ENCODE measurements around the gene RBMS3.
A peak's percentile ranks its signal among the peaks of the same experiment; 100 is the strongest.
"Not testable (repeated sequence)": the region's sequence is repeated elsewhere in the genome, so short reads cannot be mapped to it uniquely, and the experiment has no call there.

Gene RBMS3

GRCh38 chr3:30020380-30020779, 739.5 kb downstream of the RBMS3 start:
- no peak for DNase-seq (ENCODE audit: low spot score)

DNA sequence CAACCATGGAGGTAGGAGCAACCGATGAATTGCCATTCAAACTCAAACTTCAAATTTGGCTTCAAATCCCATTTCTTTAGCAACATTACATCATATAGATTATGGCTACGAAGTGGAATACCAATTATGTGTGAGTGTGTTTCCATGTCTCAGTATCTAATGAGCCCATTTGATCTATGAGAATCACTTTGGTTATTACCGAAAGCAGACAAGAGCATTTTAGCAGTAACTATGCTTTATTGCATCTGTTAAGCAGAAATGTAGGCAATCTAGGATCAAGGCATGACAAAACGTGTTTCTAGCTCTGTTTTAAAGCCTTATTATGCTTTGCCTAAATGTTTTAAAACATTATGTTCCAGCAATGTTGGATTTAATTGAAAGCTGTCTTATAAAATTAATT, 743.6 kb downstream of the RBMS3 start:
- no peak for DNase-seq (ENCODE audit: low spot score)

GRCh38 chr3:30026851-30027250, 746.0 kb downstream of the RBMS3 start:
- DNase-seq (ENCODE audit: low spot score) = no peak

DNA sequence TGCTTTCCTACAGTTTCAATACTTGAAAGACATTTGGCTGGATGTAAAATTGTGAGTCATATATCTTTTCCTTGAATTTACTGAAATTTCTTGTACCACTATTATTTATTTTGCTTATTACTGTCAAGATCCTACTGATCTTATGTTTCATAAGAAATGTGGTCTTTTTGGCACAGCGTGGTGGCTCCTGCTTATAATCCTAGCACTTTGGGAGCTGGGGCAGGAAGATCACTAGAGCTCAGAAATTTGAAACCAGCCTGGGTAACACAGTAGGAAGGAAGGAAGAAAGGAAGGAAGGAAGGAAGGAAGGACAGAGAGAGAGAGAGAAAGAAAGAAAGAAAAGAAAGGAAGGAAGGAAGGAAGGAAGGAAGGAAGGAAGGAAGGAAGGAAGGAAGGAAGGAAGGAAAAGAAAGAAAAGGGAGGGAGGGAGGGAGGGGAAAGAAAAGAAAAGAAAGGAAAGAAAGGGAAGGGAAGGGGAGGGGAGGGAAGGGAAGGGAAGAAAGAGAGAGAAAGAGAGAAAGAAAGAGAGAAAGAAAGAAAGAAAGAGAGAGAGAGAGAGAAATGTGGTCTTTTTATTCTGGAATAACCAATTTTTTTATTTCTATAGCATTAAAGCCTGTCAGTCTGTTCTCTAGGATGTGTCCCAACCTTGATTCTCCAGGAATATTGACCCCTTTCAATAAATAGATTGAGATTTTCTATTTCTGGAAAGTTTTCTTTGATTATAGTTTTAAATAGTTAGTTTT, 753.5 kb downstream of the RBMS3 start:
- DNase-seq (ENCODE audit: low spot score) = no peak

DNA sequence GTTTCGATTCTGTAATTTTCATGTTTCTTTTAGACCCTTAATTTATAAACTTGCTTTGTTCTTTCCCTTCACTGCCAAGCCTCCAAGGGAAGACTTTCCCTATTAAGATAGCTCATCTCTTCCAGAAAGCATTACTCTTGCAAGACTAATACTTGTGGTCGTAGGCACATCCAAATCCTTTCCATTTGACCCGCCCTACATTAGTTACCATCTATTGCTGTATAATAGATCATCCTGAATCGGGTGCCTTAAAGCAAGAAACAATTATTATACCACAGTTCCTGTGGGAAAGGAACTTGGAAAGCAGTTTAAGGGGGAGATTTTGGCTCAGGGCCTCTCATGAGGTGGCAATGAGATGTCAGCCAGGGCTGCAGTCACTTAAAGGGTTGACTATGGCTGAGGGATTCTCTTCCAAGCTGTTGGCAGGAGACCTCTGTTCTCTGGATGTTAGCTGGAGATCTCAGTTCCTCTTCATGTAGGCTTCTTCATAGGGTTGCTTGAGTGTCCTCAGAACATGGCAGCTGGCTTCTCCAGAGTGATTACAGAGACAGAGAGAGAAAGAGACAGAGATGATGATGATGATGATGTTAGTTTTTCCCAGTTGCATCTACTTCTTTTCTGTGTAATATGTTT, 755.2 kb downstream of the RBMS3 start:
- DNase-seq (ENCODE audit: low spot score) = no peak

DNA sequence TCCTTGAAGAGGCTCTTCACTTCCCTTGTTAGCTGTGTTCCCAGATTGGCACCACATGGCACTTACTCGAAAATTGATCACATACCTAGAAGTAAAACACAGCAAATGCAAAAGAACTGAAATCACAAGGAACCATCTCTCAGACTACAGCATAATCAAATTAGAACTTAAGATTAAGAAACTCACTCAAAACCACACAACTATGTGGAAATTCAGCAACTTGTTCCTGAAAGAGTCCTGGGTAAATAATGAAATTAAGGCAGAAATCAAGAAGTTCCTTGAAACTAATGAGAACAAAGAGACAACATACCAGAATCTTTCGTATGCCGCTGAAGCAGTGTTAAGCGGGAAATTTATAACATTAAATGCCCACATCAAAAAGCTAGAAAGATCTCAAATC, 759.3 kb downstream of the RBMS3 start:
- DNase-seq (ENCODE audit: low spot score) = no peak

- DNase-seq (ENCODE audit: low spot score) = not testable (repeated sequence)
These were observed 760.6 kb downstream of the RBMS3 start for GRCh38 chr3:30041481-30041880.

- DNase-seq (ENCODE audit: low spot score) = peak; percentile 34
These were observed 761.5 kb downstream of the RBMS3 start for GRCh38 chr3:30042274-30042859.

DNA sequence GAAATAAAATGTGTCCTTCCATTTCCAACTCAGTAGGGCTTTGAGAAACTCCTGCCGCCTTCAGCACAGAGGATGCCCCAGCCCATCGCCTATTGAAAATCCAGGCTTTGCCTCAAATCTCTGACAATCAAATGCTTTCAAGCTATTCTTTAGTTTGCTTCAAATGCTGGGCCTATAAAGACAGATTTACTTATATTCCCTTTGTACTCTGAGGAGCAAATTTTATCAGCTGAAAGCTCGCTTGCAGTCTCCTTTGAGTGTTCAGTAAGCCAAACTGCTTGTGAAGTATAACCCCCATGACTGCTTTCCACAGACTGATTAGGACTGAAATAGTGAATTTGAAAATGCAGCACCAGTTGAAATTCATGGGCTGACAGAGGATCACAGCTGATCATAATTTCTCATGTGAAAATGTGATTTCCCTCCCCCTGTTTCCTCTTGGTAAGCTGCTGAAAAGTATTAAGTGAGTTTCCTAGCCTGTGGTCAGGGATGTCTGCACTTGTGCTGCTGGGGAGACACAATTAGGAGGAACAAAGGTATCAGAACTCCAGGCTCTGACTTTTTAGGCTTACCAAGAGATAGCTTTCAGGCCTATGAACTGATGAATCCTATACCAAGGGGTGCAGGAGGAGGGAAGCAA, 762.2 kb downstream of the RBMS3 start:
- no peak for DNase-seq (ENCODE audit: low spot score)

- DNase-seq (ENCODE audit: low spot score) = no peak
These were observed 763.6 kb downstream of the RBMS3 start for GRCh38 chr3:30044515-30044914.

- no peak for DNase-seq (ENCODE audit: low spot score)
These were observed 767.6 kb downstream of the RBMS3 start for GRCh38 chr3:30048431-30048830.

- not testable (repeated sequence) for DNase-seq (ENCODE audit: low spot score)
These were observed 769.2 kb downstream of the RBMS3 start for GRCh38 chr3:30050116-30050515.

GRCh38 chr3:30059240-30059639, 778.4 kb downstream of the RBMS3 start:
- no peak for DNase-seq (ENCODE audit: low spot score)

Data from hepatic stellate cell (primary cell).